GM21576 (cell line): ENCODE data around the gene TBC1D17.

ENCODE experiments used
- ATAC-seq: cut with Tn5 transposase; IDR thresholded peaks from one replicate; pipeline ENCODE4 v1.9.1; 2021; ENCODE audit warnings: mild to moderate bottlenecking, moderate library complexity; ENCODE audit not compliant: unreplicated experiment

Gene TBC1D17

DNA sequence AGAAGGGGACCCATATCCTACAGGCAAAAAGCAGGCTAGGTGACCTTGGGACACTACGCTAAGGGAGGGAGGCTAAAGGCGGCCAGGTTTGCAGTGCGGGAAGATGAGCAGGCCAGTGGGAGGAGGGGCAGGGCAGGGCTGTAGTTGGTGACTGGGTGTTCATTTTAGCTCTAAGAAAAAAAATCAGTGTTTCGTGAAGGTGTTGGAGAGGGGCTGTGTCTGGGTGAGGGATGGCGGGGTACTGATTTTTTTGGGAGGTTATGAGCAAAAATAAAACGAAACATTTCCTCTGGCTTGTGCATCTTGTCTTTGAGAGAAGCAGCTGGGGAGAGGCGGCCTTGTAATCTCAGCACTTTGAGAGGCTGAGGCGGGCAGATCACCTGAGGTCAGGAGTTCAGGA is 56.1 kb downstream of the TBC1D17 start:
- ATAC-seq = no peak

DNA sequence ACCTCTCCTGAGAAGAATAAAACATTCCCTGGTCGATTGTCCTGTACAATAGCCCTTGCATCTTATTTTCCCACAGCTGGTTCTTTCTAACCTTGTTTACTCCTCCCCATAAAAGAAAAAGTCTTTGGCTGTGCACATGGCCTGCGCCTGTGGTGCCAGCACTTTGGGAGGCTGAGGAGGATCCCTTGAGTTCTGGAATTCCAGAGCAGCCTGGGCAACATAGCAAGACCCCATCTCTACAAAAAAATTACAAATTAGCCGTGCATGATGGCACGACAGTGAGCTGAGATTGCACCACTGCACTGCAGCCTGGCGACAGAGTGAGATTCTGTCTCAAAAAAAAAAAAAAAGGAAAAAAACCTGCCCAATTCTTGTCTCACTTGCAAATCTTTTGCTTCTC is 59.0 kb downstream of the TBC1D17 start:
- no peak for ATAC-seq

DNA sequence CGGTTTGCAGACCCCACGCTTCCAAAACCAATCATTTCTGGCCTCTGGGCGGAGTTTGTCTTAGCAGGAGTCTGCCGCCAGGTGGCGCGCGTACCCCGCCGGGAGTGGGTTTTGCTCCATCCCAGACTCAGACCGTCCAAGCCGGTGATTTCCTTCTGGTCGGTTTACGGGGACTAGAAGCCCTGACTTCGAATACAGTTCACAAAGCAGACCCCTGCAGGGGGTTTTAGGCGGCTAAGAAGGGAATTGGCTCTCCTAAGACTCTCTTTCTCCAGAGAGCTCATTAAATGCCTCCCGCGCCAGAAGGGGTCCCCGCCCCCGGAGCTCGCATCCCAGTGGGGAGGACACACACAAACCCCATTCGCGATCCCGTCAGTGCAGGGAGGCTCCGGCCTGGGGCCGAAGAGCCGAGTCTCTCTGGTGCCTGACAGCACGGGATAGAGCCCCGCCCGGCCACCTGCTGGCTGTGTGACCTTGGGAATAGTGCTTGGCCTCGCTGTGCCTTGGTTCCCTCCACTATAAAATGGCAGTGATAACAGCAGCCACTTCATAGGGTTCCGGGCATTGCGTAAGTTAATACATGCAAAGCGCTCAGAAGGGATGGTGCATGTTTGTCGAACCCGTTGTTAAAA is 60.4 kb downstream of the TBC1D17 start:
- ATAC-seq = no peak
